ENCODE results near the gene DCC. TPM values are rescaled to one million over a fixed set of nuclear protein-coding genes. Genes with fewer than 3 reads are reported as not detected.

Gene DCC
- total and polyA plus RNA-seq, 2 donors (not counting 1 experiment from before 2014, with no cell fraction given): not detected

DNA sequence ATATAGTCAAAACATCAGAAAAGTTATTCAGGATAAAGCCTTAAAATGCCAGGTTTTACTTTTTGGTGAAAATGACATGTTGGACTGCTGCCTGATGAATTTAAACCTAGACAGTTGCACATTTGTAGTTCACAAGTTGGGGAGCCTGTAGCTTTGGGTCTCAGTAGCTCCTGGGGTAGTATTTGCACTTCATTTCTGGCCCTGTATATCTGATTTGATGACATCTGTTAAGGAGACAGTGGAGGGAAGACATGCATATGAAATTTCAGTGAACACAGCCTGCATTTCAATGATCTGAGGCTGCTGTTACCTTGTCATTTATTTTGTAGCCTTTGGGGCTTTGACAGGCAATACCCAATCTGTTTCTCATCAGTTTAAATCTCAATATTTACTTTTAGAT, 156.4 kb downstream of the DCC start:
- TF ChIP-seq CTCF (IDR thresholded peaks at IDR 0.05): no peak
- no peak for TF ChIP-seq EZH2 (IDR thresholded peaks at IDR 0.05; ENCODE audit: borderline replicate concordance, insufficient read depth, low read depth, low read length, poor library complexity, severe bottlenecking)
- Histone ChIP-seq H3K79me2 (ENCODE audit: control insufficient read depth, insufficient read depth, low read length) (no peaks in the 10 kb centered on the region), H3K4me2 (replicated peaks; ENCODE audit: low read depth, low read length, poor library complexity, severe bottlenecking) (no peak overlapping the region), H3K9me3 (ENCODE audit: control extremely low read depth in 1 of 3, control insufficient read depth in 2 of 3, insufficient read depth in 1 of 3, low read length in 2 of 3) (peaks cover 0 to 3% (median 0%) of the 10 kb centered on the region in 3 donors), H3K27ac (ENCODE audit: low read length in 2 of 2) (no peak overlapping the region), H2AFZ (ENCODE audit: insufficient read depth, low read depth, low read length, poor library complexity, severe bottlenecking) (no peak overlapping the region), H3K27me3 (replicated peaks in 1 of 4; ENCODE audit: control extremely low read depth in 1 of 4, control insufficient read depth in 3 of 4, insufficient read depth in 4 of 4, low read length in 3 of 4) (no peaks in the 10 kb centered on the region), H3K4me3 (ENCODE audit: control extremely low read depth in 1 of 5, extremely low read depth in 1 of 5, insufficient read depth in 1 of 5, low read depth in 2 of 5, low read length in 4 of 5) (no peak overlapping the region), H3K36me3 (replicated peaks in 1 of 2; ENCODE audit: control extremely low read depth in 1 of 2, control insufficient read depth in 1 of 2, extremely low read depth in 1 of 2, insufficient read depth in 2 of 2, low read length in 1 of 2) (no peaks in the 10 kb centered on the region), H3K4me1 (ENCODE audit: control insufficient read depth in 2 of 2, insufficient read depth in 2 of 2, low read length in 2 of 2) (no peaks in the 10 kb centered on the region), H4K20me1 (ENCODE audit: control insufficient read depth, insufficient read depth, low read length, poor library complexity, severe bottlenecking) (no peaks in the 10 kb centered on the region), H3K9ac (ENCODE audit: low read length) (no peak overlapping the region)
- Mint-ChIP-seq H3K4me1 (no peaks in the 10 kb centered on the region), H3K4me3 (no peak overlapping the region), H3K27ac (no peak overlapping the region), H3K9me3 (ENCODE audit: insufficient read depth) (peaks cover 3% of the 10 kb centered on the region), H3K27me3 (no peaks in the 10 kb centered on the region)
- ChIA-PET CTCF (no interaction called here), POLR2A (no interaction called here)
- intact Hi-C loops (cut with micrococcal nuclease): no loop called here
- no peak for DNase-seq
- no peak for ATAC-seq (ENCODE audit: low read depth)

- ATAC-seq (ENCODE audit: low read depth) (no peak), DNase-seq (no peak)
- Histone ChIP-seq H3K9ac (ENCODE audit: low read length) (no peak overlapping the region), H3K27me3 (replicated peaks in 1 of 4; ENCODE audit: control extremely low read depth in 1 of 4, control insufficient read depth in 3 of 4, insufficient read depth in 4 of 4, low read length in 3 of 4) (no peaks in the 10 kb centered on the region), H3K27ac (ENCODE audit: low read length in 2 of 2) (no peak overlapping the region), H3K9me3 (ENCODE audit: control extremely low read depth in 1 of 3, control insufficient read depth in 2 of 3, insufficient read depth in 1 of 3, low read length in 2 of 3) (peaks cover 0 to 3% (median 0%) of the 10 kb centered on the region in 3 donors), H3K79me2 (ENCODE audit: control insufficient read depth, insufficient read depth, low read length) (no peaks in the 10 kb centered on the region), H3K4me2 (replicated peaks; ENCODE audit: low read depth, low read length, poor library complexity, severe bottlenecking) (no peak overlapping the region), H3K36me3 (replicated peaks in 1 of 2; ENCODE audit: control extremely low read depth in 1 of 2, control insufficient read depth in 1 of 2, extremely low read depth in 1 of 2, insufficient read depth in 2 of 2, low read length in 1 of 2) (no peaks in the 10 kb centered on the region), H3K4me1 (ENCODE audit: control insufficient read depth in 2 of 2, insufficient read depth in 2 of 2, low read length in 2 of 2) (no peaks in the 10 kb centered on the region), H4K20me1 (ENCODE audit: control insufficient read depth, insufficient read depth, low read length, poor library complexity, severe bottlenecking) (no peaks in the 10 kb centered on the region), H3K4me3 (ENCODE audit: control extremely low read depth in 1 of 5, extremely low read depth in 1 of 5, insufficient read depth in 1 of 5, low read depth in 2 of 5, low read length in 4 of 5) (no peak overlapping the region), H2AFZ (ENCODE audit: insufficient read depth, low read depth, low read length, poor library complexity, severe bottlenecking) (no peak overlapping the region)
- 96% methylated on average over 3 of the region's 6 CpGs for WGBS (ENCODE audit: insufficient coverage)
- H3K9me3 Mint-ChIP-seq (ENCODE audit: insufficient read depth): peaks cover 3% of the 10 kb centered on the region
- intact Hi-C loops (cut with micrococcal nuclease): no loop called here
- TF ChIP-seq EZH2 (IDR thresholded peaks at IDR 0.05; ENCODE audit: borderline replicate concordance, insufficient read depth, low read depth, low read length, poor library complexity, severe bottlenecking) (no peak), CTCF (IDR thresholded peaks at IDR 0.05) (no peak)
- POLR2A ChIA-PET: no interaction called here
- CTCF ChIA-PET: no interaction called here
- no peaks in the 10 kb centered on the region for H3K4me1 Mint-ChIP-seq
- H3K27me3 Mint-ChIP-seq: no peaks in the 10 kb centered on the region
- H3K27ac Mint-ChIP-seq: no peak overlapping the region
- no peak overlapping the region for H3K4me3 Mint-ChIP-seq
These were observed 159.0 kb downstream of the DCC start for GRCh38 chr18:52499016-52499415.

All from B cell (primary cell).